Endothelial cell (in vitro differentiated cells): ENCODE measurements around the gene NAGK. TPM values are rescaled to one million over a fixed set of nuclear protein-coding genes. Genes with fewer than 3 reads are reported as not detected.
A peak's percentile ranks its signal among the peaks of the same experiment; 100 is the strongest.

Experiments used
- DNase-seq: peaks from one replicate; pipeline ENCODE4 v3.0.0; 2021; ENCODE audit warnings: low spot score
- H3K27ac Mint-ChIP-seq: one replicate; pipeline ENCODE4 v1.8.0; 2021; ENCODE audit warnings: mixed read lengths, inconsistent platforms; ENCODE audit not compliant: unreplicated experiment
- H3K27me3 Mint-ChIP-seq: one replicate; pipeline ENCODE4 v1.8.0; 2021; ENCODE audit warnings: mild to moderate bottlenecking, moderate library complexity, mixed read lengths, inconsistent platforms; ENCODE audit not compliant: unreplicated experiment
- H3K36me3 Mint-ChIP-seq: one replicate; pipeline ENCODE4 v1.8.0; 2021; ENCODE audit warnings: mild to moderate bottlenecking, low read depth, mixed read lengths, inconsistent platforms; ENCODE audit not compliant: unreplicated experiment
- H3K4me1 Mint-ChIP-seq: one replicate; pipeline ENCODE4 v1.8.0; 2021; ENCODE audit warnings: mild to moderate bottlenecking, mixed read lengths, inconsistent platforms; ENCODE audit not compliant: unreplicated experiment
- H3K4me3 Mint-ChIP-seq: one replicate; pipeline ENCODE4 v1.8.0; 2021; ENCODE audit warnings: mild to moderate bottlenecking, mixed read lengths, inconsistent platforms; ENCODE audit not compliant: unreplicated experiment
- H3K9me3 Mint-ChIP-seq: one replicate; pipeline ENCODE4 v1.8.0; 2021; ENCODE audit warnings: mixed read lengths, inconsistent platforms; ENCODE audit not compliant: unreplicated experiment
- total RNA-seq: library from RNA; stranded (reverse); fragmentation: NEBNext Ultra II Directional; extraction: Animal tissue kit (Norgen Biotek cat#: 25700); gene quantifications from one replicate; pipeline ENCODE4 v1.2.1, GENCODE V29; 2021; ENCODE audit not compliant: unreplicated experiment
- TF ChIP-seq, protein P1 (sequence below): fragments of 200-600 bp; sonication (generic); IDR thresholded peaks from one replicate; pipeline ENCODE4 v1.5.0; 2021; ENCODE audit warnings: antibody characterized with exemption; ENCODE audit not compliant: unreplicated experiment

The NAGK gene
- total RNA-seq, 1 donor from 2014 or later: 125 TPM

- Mint-ChIP-seq H3K27me3 (peaks cover 16% of the 10 kb centered on the region), H3K36me3 (peaks cover 52% of the 10 kb centered on the region), H3K4me1 (peaks cover 39% of the 10 kb centered on the region), H3K4me3 (peak overlapping the region; percentile 71), H3K9me3 (no peaks in the 10 kb centered on the region), H3K27ac (no peak overlapping the region)
- TF ChIP-seq, protein P1, sequence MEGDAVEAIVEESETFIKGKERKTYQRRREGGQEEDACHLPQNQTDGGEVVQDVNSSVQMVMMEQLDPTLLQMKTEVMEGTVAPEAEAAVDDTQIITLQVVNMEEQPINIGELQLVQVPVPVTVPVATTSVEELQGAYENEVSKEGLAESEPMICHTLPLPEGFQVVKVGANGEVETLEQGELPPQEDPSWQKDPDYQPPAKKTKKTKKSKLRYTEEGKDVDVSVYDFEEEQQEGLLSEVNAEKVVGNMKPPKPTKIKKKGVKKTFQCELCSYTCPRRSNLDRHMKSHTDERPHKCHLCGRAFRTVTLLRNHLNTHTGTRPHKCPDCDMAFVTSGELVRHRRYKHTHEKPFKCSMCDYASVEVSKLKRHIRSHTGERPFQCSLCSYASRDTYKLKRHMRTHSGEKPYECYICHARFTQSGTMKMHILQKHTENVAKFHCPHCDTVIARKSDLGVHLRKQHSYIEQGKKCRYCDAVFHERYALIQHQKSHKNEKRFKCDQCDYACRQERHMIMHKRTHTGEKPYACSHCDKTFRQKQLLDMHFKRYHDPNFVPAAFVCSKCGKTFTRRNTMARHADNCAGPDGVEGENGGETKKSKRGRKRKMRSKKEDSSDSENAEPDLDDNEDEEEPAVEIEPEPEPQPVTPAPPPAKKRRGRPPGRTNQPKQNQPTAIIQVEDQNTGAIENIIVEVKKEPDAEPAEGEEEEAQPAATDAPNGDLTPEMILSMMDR: no peak
- DNase-seq: no peak
These were observed 3.4 kb downstream of the NAGK start for GRCh38 chr2:71071681-71072398.

- no peaks in the 10 kb centered on the region for H3K9me3 Mint-ChIP-seq
- TF ChIP-seq, protein P1: no peak
- peaks cover 22% of the 10 kb centered on the region for H3K27me3 Mint-ChIP-seq
- H3K4me1 Mint-ChIP-seq: peaks cover 44% of the 10 kb centered on the region
- H3K36me3 Mint-ChIP-seq: peaks cover 58% of the 10 kb centered on the region
- no peak overlapping the region for H3K27ac Mint-ChIP-seq
- DNase-seq: no peak
- H3K4me3 Mint-ChIP-seq: no peak overlapping the region
These were observed 4.0 kb downstream of the NAGK start for GRCh38 chr2:71072492-71072891.

DNA sequence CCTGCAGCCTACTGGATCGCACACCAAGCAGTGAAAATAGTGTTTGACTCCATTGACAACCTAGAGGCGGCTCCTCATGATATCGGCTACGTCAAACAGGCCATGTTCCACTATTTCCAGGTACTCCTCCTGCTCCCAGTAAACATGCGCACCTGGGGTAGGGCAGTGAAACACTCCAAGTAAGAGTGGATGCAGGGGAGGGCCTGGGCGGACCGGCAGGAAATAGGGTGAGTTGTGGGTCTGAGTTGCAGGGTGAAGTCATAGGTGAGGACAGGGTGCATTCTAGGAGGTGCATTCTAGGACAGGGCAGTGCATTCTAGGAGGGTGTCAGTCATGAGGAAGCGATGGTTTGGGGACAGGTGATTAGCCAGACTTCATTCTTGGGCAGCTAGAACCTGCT is 5.0 kb downstream of the NAGK start:
- Mint-ChIP-seq H3K36me3 (peaks cover 61% of the 10 kb centered on the region), H3K4me1 (peaks cover 37% of the 10 kb centered on the region), H3K4me3 (peak overlapping the region; percentile 52), H3K27ac (peak overlapping the region; percentile 49), H3K9me3 (no peaks in the 10 kb centered on the region), H3K27me3 (peaks cover 16% of the 10 kb centered on the region)
- TF ChIP-seq, protein P1: no peak
- DNase-seq: no peak

- TF ChIP-seq, protein P1: no peak
- Mint-ChIP-seq H3K27ac (no peak overlapping the region), H3K36me3 (peaks cover 59% of the 10 kb centered on the region)
These were observed 6.5 kb downstream of the NAGK start for GRCh38 chr2:71074893-71075395.

DNA sequence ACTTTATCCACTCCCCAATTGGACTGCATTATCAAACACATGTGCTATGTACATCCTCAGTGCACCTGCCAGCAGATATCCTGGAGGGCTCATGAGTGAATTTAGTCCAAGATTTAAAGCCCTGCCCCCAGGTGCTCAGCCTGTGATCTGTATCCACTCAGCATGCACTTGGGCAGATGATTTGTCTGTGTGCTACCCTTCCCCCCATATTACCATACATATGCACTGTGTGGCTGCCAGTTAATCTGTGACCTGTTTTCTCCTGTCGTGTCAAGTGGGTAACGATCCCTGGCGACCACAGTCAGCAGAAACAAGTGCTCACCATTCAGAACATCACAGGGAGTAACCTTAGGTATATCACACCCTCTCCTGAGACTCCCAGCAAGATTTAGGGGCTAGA is 10.2 kb downstream of the NAGK start:
- DNase-seq: no peak
- no peaks in the 10 kb centered on the region for H3K9me3 Mint-ChIP-seq
- peak overlapping the region; percentile 82 for H3K4me3 Mint-ChIP-seq
- H3K27ac Mint-ChIP-seq: no peak overlapping the region
- H3K27me3 Mint-ChIP-seq: peaks cover 8% of the 10 kb centered on the region
- peaks cover 24% of the 10 kb centered on the region for H3K4me1 Mint-ChIP-seq
- TF ChIP-seq, protein P1: no peak
- peaks cover 38% of the 10 kb centered on the region for H3K36me3 Mint-ChIP-seq

More at GRCh38 chr2:71074893-71075395, 6.5 kb downstream of the NAGK start:
- H3K9me3 Mint-ChIP-seq: no peaks in the 10 kb centered on the region
- H3K4me1 Mint-ChIP-seq: peaks cover 28% of the 10 kb centered on the region
- no peak overlapping the region for H3K4me3 Mint-ChIP-seq
- DNase-seq: no peak
- H3K27me3 Mint-ChIP-seq: peaks cover 10% of the 10 kb centered on the region
